Measurements from ENCODE around the gene FAM193A.
"Not testable (repeated sequence)": the region's sequence is repeated elsewhere in the genome, so short reads cannot be mapped to it uniquely, and the experiment has no call there.

FAM193A gene

DNA sequence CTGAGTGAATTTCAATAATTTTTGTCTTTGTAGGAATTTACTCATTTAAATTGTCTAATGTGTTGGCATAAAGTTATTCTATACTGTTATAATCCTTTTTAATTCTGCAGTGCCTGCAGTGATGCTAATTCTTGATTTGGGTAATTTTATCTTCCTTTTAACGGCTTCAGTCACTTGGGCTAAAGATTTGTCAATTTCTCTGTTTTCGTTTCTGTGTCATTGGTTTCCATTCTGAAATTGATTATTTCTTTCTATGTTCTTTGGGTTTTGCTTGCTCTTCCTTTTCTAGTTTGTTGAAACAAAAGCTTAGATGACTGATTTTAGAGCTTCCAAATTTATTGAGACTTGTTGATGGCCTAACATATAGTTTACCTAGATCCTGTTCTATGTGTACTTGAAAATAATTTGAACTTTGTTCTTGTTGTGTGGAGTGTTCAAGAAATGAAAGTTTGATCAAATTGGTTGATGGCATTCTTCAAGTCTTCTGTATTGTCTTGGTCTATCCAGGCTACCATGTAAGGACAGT lies 130.3 kb downstream of the FAM193A start:
- H3K4me1 ChIP-seq (ENCODE audit: insufficient read depth, low read length): no peaks in the 10 kb centered on the region
- no peaks in the 10 kb centered on the region for H3K9me3 ChIP-seq (ENCODE audit: insufficient read depth, low read depth, low read length)
- H3K27ac ChIP-seq (ENCODE audit: low read length): no peak overlapping the region
- H3K9ac ChIP-seq (ENCODE audit: low read depth, low read length): no peak overlapping the region
- H3K27me3 ChIP-seq (ENCODE audit: insufficient read depth, low read length): no peaks in the 10 kb centered on the region
- no peak overlapping the region for H3K4me3 ChIP-seq (ENCODE audit: low read length)
- H3K36me3 ChIP-seq (ENCODE audit: insufficient read depth, low read depth, low read length): peaks cover 59% of the 10 kb centered on the region

DNA sequence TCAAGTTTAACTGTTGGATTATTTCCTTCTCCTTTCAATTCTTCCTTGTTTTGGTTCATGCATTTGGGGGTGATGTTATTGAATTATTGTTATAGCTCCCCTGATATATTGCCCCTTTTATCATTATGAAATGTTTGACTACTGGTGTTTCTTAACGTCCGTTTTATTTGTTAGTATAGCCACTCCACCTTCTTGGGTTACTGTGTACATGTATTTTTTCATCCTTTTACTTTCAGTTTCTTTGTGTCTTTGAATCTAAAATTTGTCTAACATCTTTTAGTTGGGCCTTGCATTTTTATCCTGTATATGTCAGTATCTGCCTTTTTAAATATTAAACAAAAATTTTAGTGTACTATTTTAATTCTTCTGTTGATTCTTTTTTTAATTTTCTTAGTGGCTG lies 131.0 kb downstream of the FAM193A start:
- H3K27me3 ChIP-seq (ENCODE audit: insufficient read depth, low read length): no peaks in the 10 kb centered on the region
- no peaks in the 10 kb centered on the region for H3K4me1 ChIP-seq (ENCODE audit: insufficient read depth, low read length)
- H3K9me3 ChIP-seq (ENCODE audit: insufficient read depth, low read depth, low read length): no peaks in the 10 kb centered on the region
- no peak overlapping the region for H3K4me3 ChIP-seq (ENCODE audit: low read length)
- H3K9ac ChIP-seq (ENCODE audit: low read depth, low read length): no peak overlapping the region
- H3K36me3 ChIP-seq (ENCODE audit: insufficient read depth, low read depth, low read length): peaks cover 62% of the 10 kb centered on the region
- no peak overlapping the region for H3K27ac ChIP-seq (ENCODE audit: low read length)

DNA sequence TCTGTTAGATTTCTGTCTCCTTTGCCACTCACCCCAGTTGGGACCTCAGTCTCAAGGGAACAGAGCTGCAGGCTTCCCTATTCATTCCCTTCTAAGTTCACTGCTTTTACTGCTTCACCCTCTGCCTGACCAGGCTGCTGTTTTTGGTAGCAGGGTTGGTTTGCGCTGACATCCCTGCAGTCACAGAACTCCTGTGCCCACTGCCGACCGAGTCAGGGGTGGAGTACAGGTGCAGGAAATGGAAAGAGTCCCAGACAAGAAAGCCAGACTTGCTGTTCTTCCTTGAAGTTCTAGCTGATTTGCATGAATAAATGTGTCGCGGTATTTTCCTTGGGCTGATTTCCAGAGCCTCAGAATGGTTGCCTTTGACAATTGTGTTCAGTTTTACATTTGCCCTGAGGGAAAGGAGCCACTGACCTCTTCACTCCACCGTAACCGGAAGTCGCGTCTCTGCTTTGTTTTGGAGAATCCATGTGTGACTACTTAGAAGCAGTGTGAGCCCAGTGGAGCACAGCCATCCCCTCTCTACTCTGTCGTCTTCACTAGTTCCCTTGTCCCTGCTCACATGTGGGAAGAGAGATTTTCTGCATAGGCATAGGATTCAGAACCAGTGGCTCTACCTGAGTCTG lies 134.9 kb downstream of the FAM193A start:
- Histone ChIP-seq H3K4me3 (ENCODE audit: low read length) (no peak overlapping the region), H3K36me3 (ENCODE audit: insufficient read depth, low read depth, low read length) (peaks cover 64% of the 10 kb centered on the region)

DNA sequence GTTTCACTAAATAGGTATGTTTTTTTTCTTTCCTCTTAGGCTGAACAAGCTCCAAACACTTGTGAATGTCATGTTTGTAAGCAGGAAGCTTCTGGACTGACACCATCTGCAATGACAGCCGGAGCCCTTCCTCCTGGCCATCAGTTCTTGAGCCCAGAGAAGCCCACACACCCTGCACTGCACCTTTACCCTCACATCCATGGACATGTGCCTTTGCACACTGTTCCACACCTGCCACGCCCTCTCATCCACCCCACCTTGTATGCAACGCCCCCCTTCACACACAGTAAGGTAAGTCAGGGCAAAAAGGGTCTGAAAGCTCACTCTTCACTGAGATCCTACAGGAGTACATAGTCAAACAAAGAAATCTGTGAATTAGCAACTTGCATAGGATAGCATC lies 135.6 kb downstream of the FAM193A start:
- Histone ChIP-seq H3K9ac (ENCODE audit: low read depth, low read length) (no peak overlapping the region), H3K27ac (ENCODE audit: low read length) (no peak overlapping the region), H3K4me1 (ENCODE audit: insufficient read depth, low read length) (no peaks in the 10 kb centered on the region), H3K27me3 (ENCODE audit: insufficient read depth, low read length) (no peaks in the 10 kb centered on the region), H3K9me3 (ENCODE audit: insufficient read depth, low read depth, low read length) (no peaks in the 10 kb centered on the region), H3K36me3 (ENCODE audit: insufficient read depth, low read depth, low read length) (peaks cover 61% of the 10 kb centered on the region), H3K4me3 (ENCODE audit: low read length) (no peak overlapping the region)

More for the DNA sequence above, 134.9 kb downstream of the FAM193A start:
- Histone ChIP-seq H3K27ac (ENCODE audit: low read length) (no peak overlapping the region), H3K9me3 (ENCODE audit: insufficient read depth, low read depth, low read length) (no peaks in the 10 kb centered on the region), H3K27me3 (ENCODE audit: insufficient read depth, low read length) (no peaks in the 10 kb centered on the region), H3K9ac (ENCODE audit: low read depth, low read length) (no peak overlapping the region), H3K4me1 (ENCODE audit: insufficient read depth, low read length) (no peaks in the 10 kb centered on the region)

DNA sequence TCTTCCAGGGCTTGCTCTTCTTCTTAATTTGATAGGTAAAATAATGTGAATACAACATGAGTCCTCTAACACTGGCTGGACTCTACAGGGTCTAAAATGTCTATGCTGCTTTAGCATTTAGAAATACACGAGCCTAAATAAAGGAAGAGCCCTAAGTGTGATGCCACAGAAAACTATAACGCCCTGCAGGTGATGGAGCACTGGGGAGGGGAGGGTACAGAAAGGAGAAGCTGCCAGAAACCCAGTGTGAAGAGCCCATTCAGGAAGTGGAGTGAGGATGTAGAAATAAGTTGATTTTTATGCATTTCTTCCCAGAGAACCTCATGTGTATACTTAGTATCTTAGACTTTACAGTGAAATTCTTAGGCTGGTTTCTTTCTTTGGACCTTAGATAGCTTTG lies 136.3 kb downstream of the FAM193A start:
- no peaks in the 10 kb centered on the region for H3K9me3 ChIP-seq (ENCODE audit: insufficient read depth, low read depth, low read length)
- no peak overlapping the region for H3K27ac ChIP-seq (ENCODE audit: low read length)
- no peak overlapping the region for H3K9ac ChIP-seq (ENCODE audit: low read depth, low read length)
- no peak overlapping the region for H3K4me3 ChIP-seq (ENCODE audit: low read length)
- no peaks in the 10 kb centered on the region for H3K27me3 ChIP-seq (ENCODE audit: insufficient read depth, low read length)
- H3K4me1 ChIP-seq (ENCODE audit: insufficient read depth, low read length): no peaks in the 10 kb centered on the region
- H3K36me3 ChIP-seq (ENCODE audit: insufficient read depth, low read depth, low read length): peaks cover 61% of the 10 kb centered on the region

DNA sequence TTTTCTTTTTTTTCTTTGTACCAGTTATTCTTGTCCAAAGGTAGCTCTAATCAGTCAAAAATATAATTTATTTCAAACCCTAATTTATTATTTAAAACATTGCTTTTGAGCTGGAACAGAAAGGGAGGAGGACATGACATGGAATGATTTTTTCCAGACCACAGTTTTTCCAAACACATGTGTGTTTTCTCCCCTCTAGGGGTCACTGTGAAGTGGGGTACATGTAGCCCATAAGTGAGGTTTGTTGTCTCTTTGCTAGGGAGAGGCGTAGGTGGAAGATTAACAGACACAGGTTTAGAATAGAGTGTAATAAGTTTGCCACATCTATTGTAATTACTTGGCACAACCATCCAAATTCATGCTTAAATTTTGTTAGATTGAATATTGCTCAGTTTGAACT lies 136.7 kb downstream of the FAM193A start:
- Histone ChIP-seq H3K27me3 (ENCODE audit: insufficient read depth, low read length) (no peaks in the 10 kb centered on the region), H3K9ac (ENCODE audit: low read depth, low read length) (no peak overlapping the region), H3K9me3 (ENCODE audit: insufficient read depth, low read depth, low read length) (no peaks in the 10 kb centered on the region), H3K36me3 (ENCODE audit: insufficient read depth, low read depth, low read length) (peaks cover 61% of the 10 kb centered on the region), H3K4me1 (ENCODE audit: insufficient read depth, low read length) (no peaks in the 10 kb centered on the region), H3K27ac (ENCODE audit: low read length) (no peak overlapping the region), H3K4me3 (ENCODE audit: low read length) (no peak overlapping the region)

DNA sequence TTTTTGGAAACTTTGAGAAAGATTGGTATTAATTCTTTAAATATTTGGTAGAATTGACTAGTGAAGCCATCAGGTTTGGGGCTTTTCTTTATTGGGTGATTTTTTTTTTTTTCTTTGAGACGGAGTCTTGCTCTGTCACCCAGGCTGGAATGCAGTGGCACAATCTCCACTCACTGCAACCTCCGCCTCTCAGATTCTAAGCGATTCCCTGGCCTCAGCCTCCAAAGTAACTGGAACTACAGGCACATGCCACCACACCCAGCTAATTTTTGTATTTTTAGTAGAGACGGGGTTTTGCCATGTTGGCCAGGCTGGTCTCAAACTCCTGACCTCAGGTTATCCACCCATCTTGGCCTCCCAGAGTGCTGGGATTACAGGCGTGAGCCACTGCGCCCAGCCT lies 143.3 kb downstream of the FAM193A start:
- peaks cover 45% of the 10 kb centered on the region for H3K36me3 ChIP-seq (ENCODE audit: insufficient read depth, low read depth, low read length)
- not testable (repeated sequence) for H3K9me3 ChIP-seq (ENCODE audit: insufficient read depth, low read depth, low read length); H3K4me1 ChIP-seq (ENCODE audit: insufficient read depth, low read length)

DNA sequence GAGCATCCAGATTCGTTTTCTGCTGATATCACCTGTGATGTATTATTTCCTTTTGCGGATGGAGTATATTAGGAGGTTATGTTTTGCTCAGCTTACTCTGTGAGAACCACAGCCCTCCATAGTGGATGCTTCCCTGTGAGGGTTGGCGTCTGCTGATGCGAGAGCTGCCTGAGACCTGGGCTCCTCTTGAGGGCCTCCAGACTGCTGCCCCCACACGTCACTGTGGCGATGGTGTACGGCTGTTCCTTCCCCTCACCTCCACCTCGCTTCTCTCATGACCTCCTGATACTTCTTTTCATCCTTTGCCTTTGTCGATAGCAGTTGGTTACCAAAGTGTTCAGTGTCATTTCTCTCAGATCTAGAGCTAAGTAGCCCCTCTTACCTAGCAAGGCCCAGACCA lies 148.0 kb downstream of the FAM193A start:
- Histone ChIP-seq H3K36me3 (ENCODE audit: insufficient read depth, low read depth, low read length) (peaks cover 71% of the 10 kb centered on the region), H3K9me3 (ENCODE audit: insufficient read depth, low read depth, low read length) (no peaks in the 10 kb centered on the region), H3K9ac (ENCODE audit: low read depth, low read length) (no peak overlapping the region), H3K27me3 (ENCODE audit: insufficient read depth, low read length) (no peaks in the 10 kb centered on the region), H3K4me3 (ENCODE audit: low read length) (no peak overlapping the region), H3K4me1 (ENCODE audit: insufficient read depth, low read length) (no peaks in the 10 kb centered on the region), H3K27ac (ENCODE audit: low read length) (no peak overlapping the region)

More for the DNA sequence above, 143.3 kb downstream of the FAM193A start:
- H3K27me3 ChIP-seq (ENCODE audit: insufficient read depth, low read length); H3K27ac ChIP-seq (ENCODE audit: low read length); H3K9ac ChIP-seq (ENCODE audit: low read depth, low read length); H3K4me3 ChIP-seq (ENCODE audit: low read length): not testable (repeated sequence)

DNA sequence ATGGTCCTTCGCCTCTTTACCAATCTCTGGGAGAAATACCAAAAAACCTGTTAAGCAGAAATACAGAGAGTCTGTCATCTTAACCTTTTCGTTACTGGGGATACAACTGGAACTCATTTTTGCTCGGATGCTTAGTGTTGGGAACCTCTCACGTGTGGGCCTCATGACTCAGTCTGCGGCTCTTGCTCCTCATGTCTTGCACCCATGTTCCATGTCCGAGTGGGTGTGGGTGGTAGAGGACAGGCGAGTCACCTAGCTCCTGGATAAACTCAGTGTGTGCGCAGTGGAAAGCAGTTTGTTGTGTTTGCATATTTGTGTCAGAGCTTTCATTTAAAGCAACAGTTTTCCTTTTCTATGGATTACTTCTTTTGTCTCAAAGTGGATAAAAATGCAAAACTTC lies 149.1 kb downstream of the FAM193A start:
- H3K27ac ChIP-seq (ENCODE audit: low read length): no peak overlapping the region
- no peak overlapping the region for H3K4me3 ChIP-seq (ENCODE audit: low read length)
- no peaks in the 10 kb centered on the region for H3K27me3 ChIP-seq (ENCODE audit: insufficient read depth, low read length)
- no peak overlapping the region for H3K9ac ChIP-seq (ENCODE audit: low read depth, low read length)
- H3K9me3 ChIP-seq (ENCODE audit: insufficient read depth, low read depth, low read length): no peaks in the 10 kb centered on the region
- no peaks in the 10 kb centered on the region for H3K4me1 ChIP-seq (ENCODE audit: insufficient read depth, low read length)
- peaks cover 81% of the 10 kb centered on the region for H3K36me3 ChIP-seq (ENCODE audit: insufficient read depth, low read depth, low read length)

DNA sequence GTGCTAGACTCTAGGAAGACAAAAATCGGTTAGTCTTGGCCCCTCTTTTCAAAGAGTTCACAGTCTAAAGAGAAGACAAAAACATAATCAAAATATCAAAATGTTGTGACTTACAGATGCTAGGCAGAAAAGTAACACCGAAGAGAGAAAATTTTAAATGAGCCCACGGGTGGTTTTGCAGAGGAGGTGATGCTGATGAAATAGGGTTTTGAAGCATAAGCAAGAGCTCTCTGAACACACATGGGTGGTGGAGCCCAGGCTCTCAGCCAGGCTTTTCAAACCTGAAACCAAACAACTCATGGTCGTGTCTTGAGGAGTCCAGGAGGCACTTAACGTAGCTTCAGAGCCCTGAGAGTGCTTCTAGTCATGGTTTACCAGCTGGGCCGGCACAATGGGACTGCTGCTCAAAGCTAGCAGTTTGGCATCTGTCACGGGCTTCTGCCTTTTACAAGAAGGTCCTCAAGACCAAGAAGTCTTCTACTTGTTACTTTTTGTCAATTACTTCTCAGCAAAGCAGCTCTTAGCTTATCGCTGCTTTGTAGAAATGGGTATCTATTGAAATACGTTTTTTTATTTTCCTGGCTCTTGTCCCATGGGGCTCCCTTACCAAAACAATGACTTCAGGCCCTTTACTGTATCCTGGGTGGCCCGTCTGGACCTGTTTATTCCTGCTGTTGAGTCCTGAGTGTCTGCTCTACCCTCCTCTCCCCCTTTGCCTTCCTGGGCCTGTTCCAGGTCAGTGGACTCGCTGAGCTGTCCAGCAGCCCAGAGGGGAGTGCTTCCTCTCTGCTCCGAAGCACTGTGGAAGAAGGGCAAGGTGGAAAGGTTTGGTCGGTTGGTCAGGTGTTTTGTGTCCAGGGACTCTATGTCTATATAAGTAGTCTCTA lies 150.2 kb downstream of the FAM193A start:
- Histone ChIP-seq H3K27me3 (ENCODE audit: insufficient read depth, low read length) (no peaks in the 10 kb centered on the region), H3K27ac (ENCODE audit: low read length) (no peak overlapping the region), H3K9ac (ENCODE audit: low read depth, low read length) (no peak overlapping the region), H3K4me3 (ENCODE audit: low read length) (no peak overlapping the region), H3K9me3 (ENCODE audit: insufficient read depth, low read depth, low read length) (no peaks in the 10 kb centered on the region), H3K4me1 (ENCODE audit: insufficient read depth, low read length) (no peaks in the 10 kb centered on the region), H3K36me3 (ENCODE audit: insufficient read depth, low read depth, low read length) (peaks cover 85% of the 10 kb centered on the region)

DNA sequence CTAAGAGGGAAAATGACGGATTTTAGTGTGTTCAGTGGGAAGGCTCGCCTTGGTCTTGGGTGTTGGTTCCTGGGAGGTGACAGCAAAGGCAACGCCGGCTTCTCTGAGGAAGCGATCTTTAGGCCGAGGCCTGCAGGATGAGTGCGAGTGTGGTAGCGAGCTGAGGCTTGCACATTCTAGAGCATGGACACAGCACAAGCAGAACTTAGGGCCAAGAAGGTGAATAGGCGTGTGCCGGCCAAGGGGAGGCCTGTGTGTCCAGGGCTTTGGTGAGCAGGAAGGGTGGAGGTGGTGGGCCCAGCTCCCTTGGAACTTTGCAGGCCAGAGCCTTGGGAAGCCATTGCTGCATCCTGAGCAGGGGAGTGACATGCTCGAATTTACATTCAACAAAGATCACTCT lies 151.8 kb downstream of the FAM193A start:
- no peak overlapping the region for H3K4me3 ChIP-seq (ENCODE audit: low read length)
- H3K9ac ChIP-seq (ENCODE audit: low read depth, low read length): no peak overlapping the region
- H3K9me3 ChIP-seq (ENCODE audit: insufficient read depth, low read depth, low read length): no peaks in the 10 kb centered on the region
- no peak overlapping the region for H3K27ac ChIP-seq (ENCODE audit: low read length)
- peaks cover 91% of the 10 kb centered on the region for H3K36me3 ChIP-seq (ENCODE audit: insufficient read depth, low read depth, low read length)
- H3K4me1 ChIP-seq (ENCODE audit: insufficient read depth, low read length): no peaks in the 10 kb centered on the region
- H3K27me3 ChIP-seq (ENCODE audit: insufficient read depth, low read length): no peaks in the 10 kb centered on the region

DNA sequence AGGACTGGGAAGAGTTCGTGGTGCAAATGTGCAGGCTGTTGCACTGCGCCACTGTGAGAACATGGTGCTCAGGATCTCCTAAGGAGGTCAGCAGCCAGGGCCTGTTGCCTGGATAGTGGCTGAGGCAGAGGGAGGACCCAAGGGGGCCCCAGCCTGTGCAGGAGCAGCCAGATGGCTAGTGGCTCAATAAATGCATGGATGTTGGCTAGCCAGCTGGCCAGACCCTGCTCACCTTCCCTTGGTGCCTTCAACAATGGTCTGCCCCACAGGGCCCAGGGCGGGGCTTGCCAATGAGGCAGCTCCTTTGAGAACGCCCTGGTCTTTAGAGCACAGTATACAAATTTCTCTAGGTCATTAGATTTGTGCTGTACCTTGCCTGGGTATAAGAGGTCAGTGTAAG lies 152.2 kb downstream of the FAM193A start:
- H3K36me3 ChIP-seq (ENCODE audit: insufficient read depth, low read depth, low read length): peaks cover 91% of the 10 kb centered on the region
- no peaks in the 10 kb centered on the region for H3K27me3 ChIP-seq (ENCODE audit: insufficient read depth, low read length)
- no peaks in the 10 kb centered on the region for H3K4me1 ChIP-seq (ENCODE audit: insufficient read depth, low read length)
- H3K9ac ChIP-seq (ENCODE audit: low read depth, low read length): no peak overlapping the region
- no peaks in the 10 kb centered on the region for H3K9me3 ChIP-seq (ENCODE audit: insufficient read depth, low read depth, low read length)
- H3K4me3 ChIP-seq (ENCODE audit: low read length): no peak overlapping the region
- no peak overlapping the region for H3K27ac ChIP-seq (ENCODE audit: low read length)

Data from iPS-20b (cell line).